ENCODE measurements around the gene GPR35. TPM values are rescaled to one million over a fixed set of nuclear protein-coding genes. Genes with fewer than 3 reads are reported as not detected.

Gene GPR35
- total and polyA plus RNA-seq, 2 of the 13 experiments (the other 11 are each of a cell fraction or from before 2014, with no cell fraction given) = 27.1 to 44.2 TPM

DNA sequence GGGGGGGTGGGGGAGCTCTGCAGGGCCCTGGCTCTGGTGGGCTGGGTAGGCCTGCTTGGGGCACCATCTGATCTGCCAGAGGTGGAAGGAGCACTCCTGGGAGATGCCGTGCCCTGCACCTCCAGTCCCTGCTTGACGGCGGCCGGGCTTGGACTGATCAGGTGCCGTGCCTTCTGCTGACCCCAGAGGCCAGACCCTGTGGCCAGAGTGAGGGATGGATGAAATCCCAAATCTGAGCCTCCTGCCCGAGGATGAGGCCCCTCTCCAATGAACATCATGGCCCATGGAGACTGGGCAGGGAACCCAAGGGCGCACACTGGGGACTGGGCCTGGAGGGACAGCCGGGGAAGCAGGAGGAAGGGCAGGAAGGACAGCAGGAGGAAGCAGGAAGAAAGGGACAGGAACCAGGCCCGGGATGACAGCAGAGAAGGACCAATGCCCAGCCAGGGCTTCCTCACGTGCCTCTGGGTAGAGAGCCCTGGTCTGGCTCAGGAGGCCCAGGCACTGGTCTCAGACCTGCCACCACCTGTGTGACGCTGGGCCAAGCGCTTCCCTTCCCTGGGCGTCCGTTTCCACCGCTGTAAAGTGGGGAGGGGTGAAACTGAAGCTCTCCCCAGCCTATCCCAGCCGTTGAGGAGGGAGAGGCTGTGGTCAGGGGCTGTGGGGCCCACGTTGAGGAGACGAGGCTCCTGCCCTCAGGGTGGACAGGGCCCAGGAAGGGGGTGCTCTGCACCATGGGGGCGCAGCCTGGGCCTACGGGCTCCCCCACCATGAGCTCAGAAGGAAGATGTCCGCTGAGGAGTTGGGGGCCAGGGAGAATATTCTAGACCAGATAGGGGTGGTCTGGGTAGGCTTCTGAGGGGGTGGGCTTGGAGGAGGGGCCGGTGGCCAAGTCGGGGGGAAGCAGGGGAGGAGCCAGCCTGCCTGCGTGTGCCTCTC lies 1.0 kb upstream of the GPR35 start (continued):
- TF ChIP-seq ZFX (CRISPR knock-in tag; IDR thresholded peaks at IDR 0.05; ENCODE audit: low read depth) (peak; percentile 41; the same call in 1 of the 2 replicates), CENPT (CRISPR knock-in tag; IDR thresholded peaks at IDR 0.05; ENCODE audit: low read depth) (no peak), KDM2A (CRISPR knock-in tag; IDR thresholded peaks at IDR 0.05; ENCODE audit: borderline replicate concordance, low read depth) (peak; percentile 34; the same call in 1 of the 2 replicates), HNRNPL (IDR thresholded peaks at IDR 0.05; ENCODE audit: low read depth, low read length) (0 out of 2 replicates have a peak, but pooled peaks have one; percentile 31), RFXAP (CRISPR knock-in tag; IDR thresholded peaks at IDR 0.05; ENCODE audit: borderline replicate concordance) (no peak), HNRNPLL (IDR thresholded peaks at IDR 0.05; ENCODE audit: low read depth, low read length, poor library complexity, severe bottlenecking) (peak; percentile 7), KDM6A (CRISPR knock-in tag; IDR thresholded peaks at IDR 0.05; ENCODE audit: low read depth) (no peak), MAFG (CRISPR knock-in tag; IDR thresholded peaks at IDR 0.05) (no peak), ZNF569 (CRISPR knock-in tag; IDR thresholded peaks at IDR 0.05; ENCODE audit: borderline replicate concordance) (no peak), ELF4 (CRISPR knock-in tag; IDR thresholded peaks at IDR 0.05; ENCODE audit: borderline replicate concordance) (no peak)
- TF ChIP-seq, protein P1, sequence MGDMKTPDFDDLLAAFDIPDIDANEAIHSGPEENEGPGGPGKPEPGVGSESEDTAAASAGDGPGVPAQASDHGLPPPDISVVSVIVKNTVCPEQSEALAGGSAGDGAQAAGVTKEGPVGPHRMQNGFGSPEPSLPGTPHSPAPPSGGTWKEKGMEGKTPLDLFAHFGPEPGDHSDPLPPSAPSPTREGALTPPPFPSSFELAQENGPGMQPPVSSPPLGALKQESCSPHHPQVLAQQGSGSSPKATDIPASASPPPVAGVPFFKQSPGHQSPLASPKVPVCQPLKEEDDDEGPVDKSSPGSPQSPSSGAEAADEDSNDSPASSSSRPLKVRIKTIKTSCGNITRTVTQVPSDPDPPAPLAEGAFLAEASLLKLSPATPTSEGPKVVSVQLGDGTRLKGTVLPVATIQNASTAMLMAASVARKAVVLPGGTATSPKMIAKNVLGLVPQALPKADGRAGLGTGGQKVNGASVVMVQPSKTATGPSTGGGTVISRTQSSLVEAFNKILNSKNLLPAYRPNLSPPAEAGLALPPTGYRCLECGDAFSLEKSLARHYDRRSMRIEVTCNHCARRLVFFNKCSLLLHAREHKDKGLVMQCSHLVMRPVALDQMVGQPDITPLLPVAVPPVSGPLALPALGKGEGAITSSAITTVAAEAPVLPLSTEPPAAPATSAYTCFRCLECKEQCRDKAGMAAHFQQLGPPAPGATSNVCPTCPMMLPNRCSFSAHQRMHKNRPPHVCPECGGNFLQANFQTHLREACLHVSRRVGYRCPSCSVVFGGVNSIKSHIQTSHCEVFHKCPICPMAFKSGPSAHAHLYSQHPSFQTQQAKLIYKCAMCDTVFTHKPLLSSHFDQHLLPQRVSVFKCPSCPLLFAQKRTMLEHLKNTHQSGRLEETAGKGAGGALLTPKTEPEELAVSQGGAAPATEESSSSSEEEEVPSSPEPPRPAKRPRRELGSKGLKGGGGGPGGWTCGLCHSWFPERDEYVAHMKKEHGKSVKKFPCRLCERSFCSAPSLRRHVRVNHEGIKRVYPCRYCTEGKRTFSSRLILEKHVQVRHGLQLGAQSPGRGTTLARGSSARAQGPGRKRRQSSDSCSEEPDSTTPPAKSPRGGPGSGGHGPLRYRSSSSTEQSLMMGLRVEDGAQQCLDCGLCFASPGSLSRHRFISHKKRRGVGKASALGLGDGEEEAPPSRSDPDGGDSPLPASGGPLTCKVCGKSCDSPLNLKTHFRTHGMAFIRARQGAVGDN (CRISPR knock-in tag; IDR thresholded peaks at IDR 0.05) = peak; percentile 58
